ENCODE results near the gene FUBP3.

Gene FUBP3

DNA sequence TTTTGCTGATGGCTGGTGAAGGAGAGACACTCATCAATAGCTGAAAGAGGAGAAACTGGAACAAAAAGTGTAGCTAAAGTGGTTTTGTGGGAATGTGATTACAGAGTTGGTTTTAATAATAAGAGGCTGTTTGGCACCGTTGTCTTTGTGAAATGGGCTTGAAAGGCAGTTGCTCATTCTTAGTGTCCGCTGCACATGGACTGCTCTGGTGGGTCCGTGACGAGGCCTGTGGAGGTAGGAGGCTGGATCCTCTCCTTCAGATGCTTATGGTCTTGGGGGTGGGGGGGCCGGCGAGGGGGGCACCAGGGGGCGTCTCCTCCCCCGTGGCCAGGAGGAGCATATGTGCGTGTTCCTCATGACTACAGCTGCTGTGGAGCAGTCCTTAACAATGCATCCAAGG is 29.8 kb downstream of the FUBP3 start:
- DNase-seq: no peak

DNA sequence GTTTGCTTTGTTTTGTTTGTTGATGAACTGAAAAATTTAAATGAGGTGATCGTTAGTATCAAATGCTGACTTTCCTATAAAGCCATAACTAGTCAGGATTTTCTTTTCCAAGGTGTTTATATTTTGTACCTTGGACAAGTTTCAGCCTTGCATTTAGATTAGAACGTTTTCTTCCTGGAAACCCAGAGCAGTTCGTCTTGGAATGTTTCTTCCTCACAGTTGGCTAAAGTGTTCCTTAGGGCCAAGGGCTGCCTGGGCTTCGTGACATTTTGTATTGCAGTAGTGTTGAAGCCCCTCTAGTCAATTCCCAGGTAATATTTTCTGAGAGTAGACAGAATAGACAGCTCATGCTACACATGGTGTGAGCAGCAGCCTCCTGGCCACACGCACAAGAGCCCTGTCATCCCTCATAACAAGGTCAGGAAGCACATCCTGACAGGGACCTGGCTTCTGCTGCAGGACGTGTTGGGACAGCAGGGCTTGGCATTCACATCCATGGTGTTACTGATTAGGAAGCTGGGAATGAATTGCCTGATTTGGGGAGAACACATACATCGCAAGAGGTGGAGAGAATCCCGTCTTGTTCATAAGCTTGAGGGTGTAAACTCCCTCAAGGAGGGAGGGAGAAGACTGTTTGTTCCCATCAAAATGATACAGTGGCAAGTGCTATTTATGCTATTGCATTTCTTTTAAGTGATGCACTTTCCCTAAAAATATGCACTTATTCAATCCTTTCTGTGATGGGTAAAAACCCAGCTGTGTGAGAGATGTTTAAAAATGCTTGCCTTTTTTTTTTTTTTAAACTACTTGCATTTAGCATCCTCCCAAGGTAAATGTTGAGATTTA is 31.7 kb downstream of the FUBP3 start:
- DNase-seq: no peak

- no peak for DNase-seq
Observed at GRCh38 chr9:130616451-130616850, 37.1 kb downstream of the FUBP3 start.

- DNase-seq: no peak
Observed at GRCh38 chr9:130623466-130623865, 44.1 kb downstream of the FUBP3 start.

DNA sequence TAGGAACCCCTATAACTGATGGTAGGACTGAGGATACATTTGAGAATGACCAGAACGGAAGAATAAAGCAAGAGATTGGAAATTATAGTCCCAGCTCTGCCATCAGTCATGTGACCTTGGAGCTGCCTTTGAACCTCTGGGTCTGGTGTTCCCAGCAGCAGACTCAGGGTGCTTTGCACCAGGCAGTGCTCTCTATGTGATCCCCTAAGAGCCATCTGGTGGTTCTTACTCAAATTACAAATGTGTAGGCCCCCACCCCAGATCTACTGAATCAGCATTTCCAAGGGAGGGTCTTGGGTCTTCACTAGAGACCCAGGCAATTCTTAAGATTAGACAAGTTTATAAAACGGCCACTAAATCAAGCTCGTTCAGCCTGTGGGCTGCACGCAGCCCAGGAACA is 44.8 kb downstream of the FUBP3 start:
- DNase-seq: no peak

DNA sequence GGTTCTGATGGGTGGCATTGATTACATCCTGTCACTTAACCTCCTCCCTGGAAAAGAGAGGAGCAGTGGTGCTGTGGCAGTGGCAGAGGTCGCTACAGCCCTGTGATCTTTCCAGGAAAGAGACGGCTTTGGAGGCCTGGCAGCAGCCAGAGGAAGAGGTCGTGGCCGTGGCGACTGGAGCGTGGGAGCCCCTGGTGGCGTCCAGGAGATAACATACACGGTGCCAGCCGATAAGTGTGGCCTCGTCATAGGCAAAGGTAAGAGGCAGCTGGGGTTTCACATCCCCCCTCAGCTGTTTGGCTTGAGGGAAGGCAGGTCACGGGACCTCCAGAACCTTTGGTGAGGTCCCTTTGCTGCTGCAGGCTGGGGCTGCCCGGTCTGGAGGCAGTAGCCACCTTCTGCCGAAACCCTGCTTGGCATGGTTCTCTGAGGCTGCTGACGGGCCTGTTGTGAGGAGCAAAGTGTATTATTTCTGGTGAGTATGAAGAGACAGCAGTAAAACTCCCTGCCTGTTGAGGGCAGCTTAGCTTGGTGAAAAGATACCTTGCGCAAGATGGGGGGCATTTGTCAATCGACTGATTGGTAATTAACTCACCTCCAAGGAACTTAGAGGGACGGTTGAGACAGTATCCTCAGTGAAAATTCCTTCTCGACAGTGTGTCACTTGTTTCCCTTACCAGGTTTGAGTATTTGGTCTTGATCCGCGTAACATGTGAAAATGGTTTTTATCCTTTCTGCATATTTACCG is 47.0 kb downstream of the FUBP3 start:
- no peak for DNase-seq

DNA sequence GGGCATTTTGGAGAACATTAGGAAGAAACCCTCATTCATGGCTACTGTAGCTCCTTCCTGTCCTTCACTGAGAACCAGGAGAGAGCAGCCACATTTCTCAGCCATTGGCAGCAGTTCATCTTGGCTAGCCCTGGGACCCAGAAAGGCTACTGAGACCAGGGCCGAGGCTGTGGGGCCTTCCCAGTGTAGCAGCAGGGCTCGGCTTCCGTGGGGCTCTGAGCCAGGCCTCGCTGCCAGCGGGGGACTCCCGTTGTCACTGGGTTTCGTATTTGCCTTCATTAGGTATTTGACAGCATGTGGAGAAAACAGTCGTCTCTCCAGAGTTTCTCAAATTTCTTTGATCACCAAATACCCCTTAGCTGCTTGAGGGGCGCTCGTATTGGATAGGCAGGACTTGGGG is 47.7 kb downstream of the FUBP3 start:
- DNase-seq: no peak

DNA sequence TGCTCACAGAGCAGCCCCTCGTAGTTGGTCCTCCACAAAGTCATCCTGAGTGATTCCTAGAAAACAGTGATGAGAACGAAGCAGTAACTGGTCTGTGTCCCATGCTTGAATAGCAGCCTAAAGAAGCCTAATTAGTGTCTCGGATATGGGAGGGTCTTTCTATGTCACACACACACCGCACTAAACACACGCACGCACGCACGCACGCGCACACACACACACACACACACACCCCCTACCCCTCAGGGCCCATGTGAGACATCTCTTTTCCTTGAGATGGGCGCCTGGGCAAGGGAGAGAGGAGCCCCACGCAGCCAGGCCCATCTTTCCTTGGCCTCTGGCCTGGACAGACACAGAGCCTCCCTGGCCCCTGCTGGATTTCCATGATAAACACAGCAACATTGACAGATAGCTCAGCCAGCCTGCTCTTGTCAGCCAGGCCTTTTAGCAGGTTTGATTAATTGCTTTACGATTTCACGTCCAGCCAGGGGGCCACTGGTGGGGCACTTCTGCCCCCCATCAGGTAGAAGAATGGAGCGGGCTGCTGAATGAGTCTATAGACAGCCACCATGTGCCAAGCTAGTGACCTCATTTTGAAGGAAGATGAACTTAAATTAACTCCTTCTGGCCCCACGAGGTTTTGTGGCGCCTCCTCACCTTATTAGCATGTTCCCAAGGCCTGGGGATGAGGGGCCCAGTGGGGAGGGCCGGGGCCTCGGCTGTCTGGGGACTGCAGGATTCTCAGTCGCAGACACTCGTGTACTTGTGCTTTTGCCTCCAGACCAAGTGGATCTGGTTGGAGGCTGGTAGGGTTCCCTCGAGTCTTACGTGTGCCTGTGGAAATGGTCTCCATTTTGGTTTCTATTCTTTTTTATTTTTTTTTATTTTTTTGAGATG is 48.8 kb downstream of the FUBP3 start:
- no peak for DNase-seq

- DNase-seq: no peak
Observed at GRCh38 chr9:130629443-130630070, 50.2 kb downstream of the FUBP3 start.

GRCh38 chr9:130630071-130630450 is 50.7 kb downstream of the FUBP3 start:
- no peak for DNase-seq

GRCh38 chr9:130630506-130631330 is 51.3 kb downstream of the FUBP3 start:
- DNase-seq: no peak

GRCh38 chr9:130631331-130632080 is 52.1 kb downstream of the FUBP3 start:
- DNase-seq: no peak

DNA sequence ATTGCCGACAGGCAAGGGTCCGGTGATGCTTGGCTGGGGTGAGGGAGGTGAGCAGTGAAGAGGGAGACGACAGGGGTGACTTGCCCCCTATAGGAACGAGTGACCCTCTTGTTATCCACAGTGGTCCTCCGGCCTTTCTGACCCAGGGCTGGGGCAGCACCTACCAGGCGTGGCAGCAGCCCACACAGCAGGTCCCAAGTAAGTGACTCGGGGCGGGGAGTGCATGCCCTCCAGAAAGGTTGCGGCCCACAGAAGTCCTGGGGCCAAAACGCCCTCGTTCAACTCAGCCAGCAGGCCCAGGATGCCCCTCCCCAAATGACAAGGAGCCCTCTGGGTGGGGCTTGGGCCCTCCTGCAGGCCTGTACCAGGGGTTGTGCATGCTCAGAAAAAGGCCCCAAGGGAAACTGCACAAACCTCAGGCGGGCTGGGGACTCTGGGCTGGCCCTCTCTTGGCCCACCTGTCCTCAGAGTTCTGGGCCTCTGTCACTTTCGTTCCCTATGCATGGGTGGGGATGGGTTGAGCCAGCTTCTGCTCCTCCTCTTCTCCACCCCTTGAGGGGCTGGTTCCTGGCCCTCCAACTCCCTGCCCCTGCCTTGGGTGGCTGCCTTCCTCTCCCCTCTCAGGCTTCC is 52.8 kb downstream of the FUBP3 start:
- DNase-seq: no peak

GRCh38 chr9:130632841-130633240 is 53.5 kb downstream of the FUBP3 start:
- no peak for DNase-seq

GRCh38 chr9:130633336-130634190 is 54.2 kb downstream of the FUBP3 start:
- no peak for DNase-seq

DNA sequence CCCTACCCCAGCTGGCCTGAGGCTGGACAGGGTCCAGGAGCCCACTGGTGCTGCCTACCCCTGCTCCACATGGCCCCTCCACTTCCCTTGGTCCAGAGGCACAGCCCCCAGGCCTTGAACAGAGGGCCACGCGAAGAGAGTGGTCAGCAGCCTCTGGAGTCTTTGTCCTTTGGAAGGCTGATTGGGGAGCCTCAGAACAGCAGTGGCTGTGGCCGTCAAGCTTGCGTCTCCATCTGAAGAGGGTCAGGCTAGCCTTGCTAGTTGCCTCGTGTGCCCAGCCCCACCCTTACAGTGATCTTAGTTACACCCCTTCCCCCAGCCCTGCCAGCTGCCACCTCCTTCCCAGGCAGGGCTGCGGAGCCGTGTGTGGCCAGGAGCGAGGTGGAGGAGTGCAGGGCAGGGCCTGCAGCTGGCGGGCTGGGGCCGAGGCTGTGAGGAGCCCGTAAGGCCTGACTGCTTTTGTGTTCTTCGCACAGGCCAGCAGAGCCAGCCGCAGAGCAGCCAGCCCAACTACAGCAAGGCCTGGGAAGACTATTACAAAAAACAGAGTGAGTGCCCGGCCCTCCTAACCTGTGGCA is 54.9 kb downstream of the FUBP3 start:
- no peak for DNase-seq

GRCh38 chr9:130634801-130635200 is 55.4 kb downstream of the FUBP3 start:
- no peak for DNase-seq

- no peak for DNase-seq
Observed at GRCh38 chr9:130635306-130635705, 55.9 kb downstream of the FUBP3 start.

Measured in CD4-positive, alpha-beta T cell treated with Interleukin-15 for 1 hour (primary cell).